ENCODE measurements around the gene MLLT6.

GRCh38 chr17:38748149-38748891, 43.2 kb downstream of the MLLT6 start, which contains the start of gene PCGF2:
- peak; percentile 69; the same call in 1 of the 2 replicates for TF ChIP-seq POLR2AphosphoS5 (IDR thresholded peaks at IDR 0.05; ENCODE audit: borderline replicate concordance, low read depth, low read length)
- no peak for TF ChIP-seq EZH2 (IDR thresholded peaks at IDR 0.05)

Measured in SK-N-MC (cell line).